Renal pelvis (tissue), 4 donors: ENCODE data around the gene ZIC4. TPM values are rescaled to one million over a fixed set of nuclear protein-coding genes. Genes with fewer than 3 reads are reported as not detected.

ENCODE experiments used
- DNase-seq: peaks from one replicate; pipeline ENCODE4 v3.0.0-alpha.2; 2013
- polyA plus RNA-seq, 3 donors: library from polyadenylated mRNA; unstranded; fragments of 120-200 nt; gene quantifications; one replicate each; pipeline ENCODE4 v1.2.1, GENCODE V29; 2013; ENCODE audit not compliant: insufficient read length in 3 of 3

ZIC4 gene
- polyA plus RNA-seq, 3 donors, result 0.10 TPM; not detected in 2

DNA sequence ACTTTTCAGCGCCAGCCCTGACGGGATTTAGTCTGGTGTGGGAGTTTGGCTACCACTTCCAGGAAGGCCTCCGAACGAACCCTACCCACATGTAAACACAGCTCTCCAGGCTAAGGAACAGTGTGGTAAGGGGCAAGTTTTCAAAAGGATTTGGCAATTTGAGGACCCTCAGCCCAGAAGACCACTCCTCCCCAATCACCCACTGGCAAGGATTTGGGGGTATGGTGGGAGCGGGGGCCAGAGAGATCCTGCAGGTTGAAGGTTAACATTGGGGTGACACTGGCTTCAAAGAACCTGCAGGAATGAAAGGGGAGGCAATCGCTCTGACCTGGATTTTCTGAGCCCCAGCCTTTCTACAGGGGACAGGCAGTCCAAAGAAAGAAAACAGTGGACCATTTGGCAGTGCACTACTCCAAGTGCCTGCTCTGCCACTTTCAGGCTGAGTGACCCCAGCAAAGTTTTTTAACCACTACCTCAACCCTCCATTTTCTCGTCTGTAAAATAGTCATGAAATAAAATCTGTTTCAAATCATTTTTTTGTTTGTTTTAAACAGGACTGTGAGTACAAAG lies 34.5 kb downstream of the ZIC4 start:
- no peak for DNase-seq

GRCh38 chr3:147371140-147371539 lies 35.2 kb downstream of the ZIC4 start:
- DNase-seq, result no peak

GRCh38 chr3:147370349-147370748 lies 36.0 kb downstream of the ZIC4 start:
- no peak for DNase-seq

DNA sequence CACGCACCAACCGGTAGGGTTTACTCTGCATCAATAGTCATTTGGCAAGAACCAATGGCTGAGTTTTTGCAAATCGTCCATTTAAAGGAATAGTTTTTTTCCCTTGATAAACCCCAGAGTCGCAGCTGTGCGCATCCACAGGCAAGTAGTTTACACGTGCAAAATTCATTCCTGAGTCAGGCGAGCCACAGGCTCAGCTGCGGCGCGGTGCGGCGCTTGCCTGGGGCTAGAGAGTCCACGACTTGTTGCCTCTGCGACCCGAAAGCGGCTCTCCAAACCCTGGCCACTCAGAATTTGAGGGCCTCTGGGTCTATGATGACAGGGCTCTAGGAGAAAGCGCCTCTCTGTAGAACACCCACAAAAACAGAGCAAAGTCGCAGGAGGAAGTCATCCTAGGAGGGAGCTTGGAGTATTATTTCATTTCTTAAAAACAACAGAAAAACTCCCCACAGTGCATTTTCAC lies 36.7 kb downstream of the ZIC4 start:
- no peak for DNase-seq

- no peak for DNase-seq
Measured at GRCh38 chr3:147369231-147369630, 37.1 kb downstream of the ZIC4 start.

DNA sequence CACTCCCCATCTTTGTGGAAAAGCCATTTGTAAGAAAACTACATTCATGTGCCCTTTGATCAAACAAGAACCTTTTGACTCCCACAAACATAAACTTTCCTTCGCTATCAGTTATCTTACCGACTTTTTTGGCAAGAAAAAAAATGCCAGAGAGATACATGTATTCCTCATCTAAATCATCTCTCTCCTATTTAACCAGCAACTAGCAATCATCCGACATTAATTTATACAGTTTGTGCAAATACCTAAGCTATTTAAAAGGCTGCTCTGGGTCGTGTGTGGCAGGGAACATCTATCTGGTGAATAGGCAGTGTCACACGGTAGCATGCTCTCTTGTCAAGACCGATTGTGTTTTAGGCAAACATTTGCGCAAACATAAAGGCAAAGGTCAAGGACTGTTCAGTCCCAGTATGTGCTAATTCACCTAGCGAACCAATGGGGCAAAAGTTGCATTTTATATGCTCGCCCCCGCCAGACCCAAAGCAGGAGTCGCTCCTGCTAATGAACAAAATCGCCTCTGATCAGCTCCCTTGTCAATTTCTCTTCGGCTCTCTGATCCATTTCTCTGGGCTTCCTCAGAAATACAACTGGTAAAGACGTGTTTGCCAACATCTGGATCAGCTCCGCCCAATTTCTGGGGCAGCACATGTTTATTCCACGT lies 37.7 kb downstream of the ZIC4 start:
- DNase-seq, result no peak

DNA sequence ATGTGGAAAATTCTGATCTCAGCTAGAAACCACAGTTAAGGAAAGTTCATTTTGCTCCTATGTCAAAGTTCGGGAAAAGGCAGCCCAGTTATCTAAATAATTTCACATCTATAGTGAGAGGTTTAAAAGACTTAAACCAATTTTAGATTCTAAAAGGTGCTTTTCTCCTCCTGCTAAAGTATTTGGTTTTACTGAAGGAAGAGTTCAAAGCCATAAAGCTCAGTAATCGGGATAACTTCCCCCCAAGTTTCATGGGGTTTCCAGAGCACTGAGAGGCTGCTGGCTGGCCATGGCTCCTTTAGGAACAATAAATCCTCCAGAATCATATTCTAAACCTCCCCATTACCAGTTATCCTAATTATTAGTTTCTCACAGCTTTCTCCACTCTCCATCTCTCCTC lies 38.2 kb downstream of the ZIC4 start:
- no peak for DNase-seq

- DNase-seq, result no peak
Measured at GRCh38 chr3:147367676-147368075, 38.7 kb downstream of the ZIC4 start.

DNA sequence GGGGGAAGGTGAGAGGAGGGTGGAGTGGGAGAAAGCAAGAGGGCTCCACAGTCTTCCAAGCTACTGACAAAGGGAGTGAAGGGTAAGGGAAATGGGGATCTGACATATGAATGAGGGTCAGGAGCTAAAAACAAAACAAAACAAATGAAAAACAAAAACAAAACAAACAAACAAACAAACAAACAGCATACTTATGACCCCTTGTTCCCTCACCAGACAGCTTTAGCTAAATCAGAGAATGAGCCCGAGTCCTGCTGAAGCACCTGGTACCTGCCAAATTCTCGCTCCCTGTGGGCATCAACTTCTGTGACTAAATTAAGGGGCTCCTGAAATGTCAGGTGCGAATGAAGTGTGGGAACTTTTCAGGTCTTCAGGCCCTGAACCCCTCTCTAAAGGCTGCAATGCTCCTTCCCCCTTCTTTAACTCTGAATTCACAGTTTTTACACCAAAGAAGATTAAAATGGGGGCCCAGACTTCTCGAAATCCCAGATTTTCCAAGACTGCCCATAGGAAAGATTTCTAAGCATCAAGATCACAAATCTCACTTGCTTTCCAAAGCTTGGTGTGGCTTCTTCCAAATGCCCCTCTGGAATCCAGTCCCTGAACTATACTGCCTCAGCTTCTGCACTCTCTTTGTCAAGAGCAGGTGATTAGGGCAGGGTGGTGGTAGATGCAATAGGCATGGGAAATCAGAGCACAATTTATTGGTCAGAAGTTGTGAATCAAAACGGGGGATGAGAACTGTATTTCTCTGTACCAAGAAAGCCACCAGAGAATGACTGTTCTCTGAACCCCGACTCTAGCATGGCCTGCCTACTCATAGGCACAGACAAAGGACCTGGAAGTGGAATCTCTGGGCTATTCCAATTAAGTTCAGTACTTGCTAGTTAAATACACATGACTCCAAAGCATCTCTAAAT lies 40.9 kb downstream of the ZIC4 start:
- DNase-seq, result no peak

- DNase-seq, result no peak
Measured at GRCh38 chr3:147364771-147365170, 41.6 kb downstream of the ZIC4 start.

- no peak for DNase-seq
Measured at GRCh38 chr3:147361454-147362420, 44.6 kb downstream of the ZIC4 start.

DNA sequence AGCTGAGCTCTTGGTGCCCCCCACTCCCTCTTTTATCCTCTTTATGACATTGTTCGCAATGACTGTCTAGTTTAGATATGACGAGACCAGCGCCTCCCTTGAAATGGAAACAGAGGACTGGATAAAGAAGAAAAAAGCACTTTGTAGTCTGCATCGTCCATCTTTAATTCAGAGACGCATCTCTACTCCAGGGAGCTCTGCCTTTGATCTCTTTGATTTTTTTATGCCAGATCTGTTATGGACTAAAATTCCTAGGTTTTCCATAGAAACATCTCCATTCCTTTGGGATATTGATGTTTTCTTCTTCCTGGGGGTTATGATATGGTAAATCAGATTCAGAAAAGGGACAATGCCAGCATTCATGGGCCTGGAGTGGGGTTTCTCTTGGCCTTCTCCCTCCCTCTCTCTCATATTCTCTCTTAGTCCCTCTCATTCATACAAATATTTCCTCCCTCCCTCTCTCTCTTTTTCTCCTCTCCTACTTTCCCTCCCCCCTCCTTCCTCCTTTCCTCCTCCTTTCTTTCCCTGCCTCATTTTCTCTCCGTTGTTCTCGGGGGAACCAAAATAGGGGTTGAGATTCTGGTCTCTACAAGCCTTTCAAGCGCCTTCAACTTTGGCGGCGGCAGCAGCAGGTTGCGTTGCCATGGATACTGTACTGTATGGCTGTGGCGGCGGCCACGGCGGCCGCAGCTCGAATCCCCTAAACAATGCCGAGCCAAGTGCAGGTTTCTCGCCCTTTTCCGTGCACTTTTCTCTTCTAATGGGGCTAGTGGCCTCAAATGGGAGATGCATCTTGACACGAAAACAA lies 45.5 kb downstream of the ZIC4 start:
- no peak for DNase-seq

GRCh38 chr3:147360051-147360439 lies 46.3 kb downstream of the ZIC4 start:
- DNase-seq, result no peak

GRCh38 chr3:147359177-147360050 lies 46.9 kb downstream of the ZIC4 start:
- DNase-seq, result no peak

DNA sequence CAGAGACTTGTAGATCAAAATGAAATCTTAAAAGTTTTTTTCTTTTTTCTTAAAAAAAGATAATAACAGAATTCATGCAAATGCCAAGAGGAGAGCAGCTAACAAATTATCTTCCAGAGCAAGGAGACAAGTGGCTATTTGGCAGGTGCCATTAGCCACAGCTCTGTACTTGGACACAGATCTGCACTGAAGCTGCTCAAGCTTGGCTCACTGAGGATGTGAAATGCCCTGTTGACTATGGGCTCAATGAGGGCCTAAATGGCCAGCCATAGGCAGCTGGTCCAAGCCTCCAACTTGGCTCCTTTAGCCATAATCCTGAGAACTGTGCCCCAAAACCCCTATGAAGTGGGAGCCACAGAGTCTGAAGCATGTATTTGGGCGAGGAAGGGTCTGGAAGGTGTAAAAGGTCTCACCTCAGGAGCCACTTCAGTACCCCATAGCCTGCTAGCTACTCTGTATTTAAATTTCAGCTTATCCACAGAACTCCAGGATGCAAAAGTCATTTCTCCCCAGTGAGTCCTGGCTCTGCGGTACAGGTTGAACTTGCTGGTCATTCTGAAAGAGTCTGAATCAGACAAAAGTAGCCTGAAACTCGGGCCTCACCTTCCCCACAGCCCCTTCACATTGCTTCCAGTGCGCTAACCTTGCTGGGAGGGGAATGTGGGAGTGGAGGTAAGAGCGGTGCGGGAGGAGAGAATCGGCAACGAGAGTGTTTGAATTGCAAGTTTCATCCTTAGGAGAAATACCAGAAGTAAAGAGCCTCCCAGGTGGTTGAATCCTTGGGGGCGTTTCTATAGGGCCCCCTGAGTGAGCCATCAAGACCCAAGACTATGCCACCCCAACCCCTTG lies 48.0 kb downstream of the ZIC4 start:
- DNase-seq, result no peak

DNA sequence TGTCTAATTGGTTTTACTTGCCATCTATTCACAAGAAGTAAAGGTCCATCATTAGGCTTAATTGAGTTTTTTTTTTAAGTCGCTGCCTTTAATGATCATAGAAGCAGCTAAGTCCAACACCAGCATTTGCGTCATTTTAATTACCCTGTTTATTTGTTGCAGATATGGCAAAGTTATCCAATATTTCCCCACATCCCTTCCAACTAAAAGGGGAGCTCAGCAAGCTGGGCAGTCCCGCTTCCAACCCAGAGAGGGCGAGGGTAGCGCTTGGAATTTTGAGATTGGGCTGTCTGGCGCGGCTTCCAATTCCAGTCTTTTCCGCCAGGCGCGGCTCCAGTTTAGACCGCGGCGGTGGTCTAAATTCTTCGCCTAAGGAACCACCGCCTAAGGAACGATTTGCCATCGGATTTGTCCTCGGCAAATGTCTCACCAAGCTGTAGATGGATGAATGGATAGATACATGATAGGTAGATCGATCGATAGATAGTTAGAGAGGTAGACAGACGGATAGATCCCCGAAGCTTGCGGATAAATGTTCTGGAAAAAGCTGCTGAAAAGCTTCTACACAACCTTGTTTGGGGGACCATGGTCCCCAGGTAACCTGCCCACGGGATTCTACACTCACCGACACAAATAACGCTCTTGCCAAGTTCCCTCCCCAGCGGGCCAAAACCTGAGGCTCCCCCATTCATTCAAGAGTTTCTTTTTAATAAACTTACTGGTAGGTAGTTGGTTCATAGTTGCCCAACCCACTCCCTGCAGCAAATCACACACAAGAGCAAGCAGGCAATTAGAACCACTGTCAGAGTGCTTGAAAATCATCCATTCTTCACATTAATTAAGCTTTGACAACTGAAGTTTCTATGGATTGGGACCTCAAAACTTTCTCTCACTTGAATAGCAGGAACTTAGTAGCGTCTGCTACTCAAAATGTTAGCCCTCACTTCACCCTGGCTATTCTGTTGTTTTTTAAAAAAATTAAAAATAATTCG lies 49.1 kb downstream of the ZIC4 start:
- DNase-seq, result no peak

DNA sequence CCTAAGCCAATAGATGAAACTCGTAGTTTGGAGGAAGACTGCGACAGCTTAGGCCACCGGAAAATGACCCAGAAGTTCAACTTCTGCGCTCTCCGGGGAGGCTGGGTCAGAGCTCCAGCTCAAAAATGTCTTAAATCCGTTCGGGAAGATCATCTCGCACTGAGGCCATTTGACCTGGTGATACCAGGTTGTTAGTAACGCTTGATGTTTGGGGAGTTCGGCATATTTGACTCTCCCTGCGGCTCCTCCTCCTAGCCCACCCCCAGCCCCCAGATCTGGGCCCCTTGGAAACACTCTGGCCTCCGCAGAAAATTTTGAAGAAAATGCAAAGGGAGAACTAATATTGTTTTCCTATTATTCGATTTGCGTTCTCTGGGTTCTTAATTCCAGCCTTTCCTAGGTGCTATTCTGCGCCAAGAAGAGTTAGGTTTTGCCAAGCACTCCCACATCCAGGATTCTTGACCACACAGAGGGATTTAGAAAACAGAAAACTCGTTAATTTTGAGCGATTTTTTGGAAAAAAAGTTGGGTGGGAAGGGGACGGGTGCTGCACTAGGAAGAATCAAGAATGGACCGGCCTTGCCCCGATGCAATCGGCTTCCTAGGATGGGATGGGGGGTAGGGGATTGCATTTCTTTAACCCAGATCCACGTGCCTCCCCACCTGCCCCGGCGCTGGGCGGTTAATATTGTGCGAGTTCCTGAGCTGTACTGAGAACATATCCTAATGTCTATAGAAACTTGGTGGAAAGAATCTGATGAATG lies 50.0 kb downstream of the ZIC4 start:
- DNase-seq, result no peak
